SKM-1 (cell line): ENCODE measurements around the gene ZNF385C.
"Not testable (repeated sequence)": the region's sequence is repeated elsewhere in the genome, so short reads cannot be mapped to it uniquely, and the experiment has no call there.

Source experiments
- DNase-seq: peaks from one replicate; lab custom pipeline; 2025; ENCODE audit not compliant: unreplicated experiment; lab: John Stamatoyannopoulos, UW

The ZNF385C gene

DNA sequence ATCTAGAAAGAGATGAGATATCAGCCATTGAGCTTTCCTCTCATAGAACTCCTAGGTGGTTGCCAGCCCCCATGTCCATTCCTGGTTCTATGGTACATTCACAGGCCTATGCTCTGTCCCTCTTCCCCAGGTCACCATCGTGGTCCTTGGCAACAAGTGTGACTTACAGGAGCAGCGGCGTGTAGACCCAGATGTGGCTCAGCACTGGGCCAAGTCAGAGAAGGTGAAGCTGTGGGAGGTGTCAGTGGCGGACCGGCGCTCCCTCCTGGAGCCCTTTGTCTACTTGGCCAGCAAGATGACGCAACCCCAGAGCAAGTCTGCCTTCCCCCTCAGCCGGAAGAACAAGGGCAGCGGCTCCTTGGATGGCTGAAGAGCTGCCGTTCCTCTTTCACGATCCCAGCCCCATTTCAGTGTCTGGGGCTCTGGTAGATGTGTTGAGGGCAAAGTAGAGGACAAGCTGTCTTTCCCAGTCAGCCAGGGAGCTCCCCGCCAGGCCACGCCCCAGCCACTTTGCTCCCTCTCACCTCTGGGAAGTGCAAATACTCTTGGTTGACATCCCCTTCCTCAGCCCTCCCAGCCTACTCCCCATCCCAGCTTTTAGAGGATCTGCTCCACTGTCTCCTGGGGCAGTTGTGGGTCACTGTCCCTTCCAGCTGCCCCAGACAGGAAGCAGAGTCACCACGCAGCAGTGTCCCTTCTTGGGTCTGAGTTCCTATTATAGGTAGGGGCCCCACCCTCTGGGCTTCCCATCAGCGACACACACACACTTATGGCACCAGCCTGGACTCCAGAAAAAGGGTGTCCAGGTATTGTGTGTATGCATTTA, 74.5 kb downstream of the ZNF385C start:
- peak; percentile 96 for DNase-seq

GRCh38 chr17:42020845-42021244, 77.4 kb downstream of the ZNF385C start:
- not testable (repeated sequence) for DNase-seq

DNA sequence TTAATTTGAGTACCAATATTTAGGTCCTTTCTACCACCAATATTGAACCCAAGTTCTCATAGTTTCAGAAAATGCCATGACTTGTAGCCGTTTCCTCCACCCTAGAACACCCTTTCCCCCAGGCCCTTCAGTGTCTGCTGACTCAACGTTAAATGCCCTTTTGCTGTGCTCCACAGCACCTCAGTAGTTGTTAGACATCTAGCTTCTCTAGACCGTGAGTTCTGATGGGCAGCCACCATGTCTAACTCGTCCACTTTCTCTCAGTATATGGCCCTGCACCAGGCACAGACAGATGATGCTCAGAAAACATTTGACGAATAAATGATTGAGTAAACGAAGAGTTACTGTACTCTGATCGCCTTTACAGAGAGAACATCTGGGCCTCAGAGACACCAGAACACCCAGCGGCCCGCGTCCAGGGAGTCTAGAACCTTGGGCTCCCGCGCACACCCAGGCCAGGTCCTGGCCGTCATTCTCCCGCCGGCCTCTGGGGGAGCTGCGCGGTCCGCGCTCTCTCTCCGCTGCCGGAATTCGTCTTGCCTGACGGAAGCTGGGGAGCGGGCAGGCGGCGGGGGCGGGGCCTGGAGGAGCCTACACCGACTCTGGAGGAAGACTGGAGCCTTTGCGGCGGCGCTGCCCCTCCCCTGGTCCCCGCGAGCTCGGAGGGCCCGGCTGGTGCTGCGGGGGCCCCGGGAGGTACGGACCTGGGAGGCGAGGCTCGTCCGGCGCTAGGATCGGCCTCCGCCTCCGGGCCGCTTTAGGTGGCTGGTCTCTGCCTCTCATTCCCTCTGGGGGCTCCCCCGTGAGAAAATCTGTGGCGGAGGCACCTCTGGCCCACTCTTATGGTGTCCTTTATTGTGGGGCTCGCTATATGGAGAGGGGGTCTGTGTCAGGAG, 78.5 kb downstream of the ZNF385C start, which contains the start of gene NKIRAS2:
Gene NKIRAS2 (plus strand): TSS at position 582 of the 896 bp plus-strand sequence. CDS start 1,488 bp downstream, outside the sequence.
- DNase-seq: peak; percentile 80

- no peak for DNase-seq
Observed at GRCh38 chr17:42018988-42019387, 79.3 kb downstream of the ZNF385C start.

GRCh38 chr17:42018339-42018738, 79.9 kb downstream of the ZNF385C start:
- no peak for DNase-seq

- DNase-seq: no peak
Observed at GRCh38 chr17:42017866-42018200, 80.4 kb downstream of the ZNF385C start.

- peak; percentile 79 for DNase-seq
Observed at GRCh38 chr17:42016941-42017865, 81.1 kb downstream of the ZNF385C start, which contains the start of gene DNAJC7. TSS of gene DNAJC7 (minus strand) at chr17:42017439. CDS start at chr17:42017416, 23 bp downstream.

GRCh38 chr17:42016411-42016831, 81.9 kb downstream of the ZNF385C start:
- DNase-seq: no peak

GRCh38 chr17:42013740-42014139, 84.5 kb downstream of the ZNF385C start:
- DNase-seq: not testable (repeated sequence)

GRCh38 chr17:42012363-42012762, 85.9 kb downstream of the ZNF385C start:
- DNase-seq: not testable (repeated sequence)

GRCh38 chr17:42010898-42011516, 87.3 kb downstream of the ZNF385C start:
- DNase-seq: no peak

- not testable (repeated sequence) for DNase-seq
Observed at GRCh38 chr17:42010266-42010680, 88.0 kb downstream of the ZNF385C start.

DNA sequence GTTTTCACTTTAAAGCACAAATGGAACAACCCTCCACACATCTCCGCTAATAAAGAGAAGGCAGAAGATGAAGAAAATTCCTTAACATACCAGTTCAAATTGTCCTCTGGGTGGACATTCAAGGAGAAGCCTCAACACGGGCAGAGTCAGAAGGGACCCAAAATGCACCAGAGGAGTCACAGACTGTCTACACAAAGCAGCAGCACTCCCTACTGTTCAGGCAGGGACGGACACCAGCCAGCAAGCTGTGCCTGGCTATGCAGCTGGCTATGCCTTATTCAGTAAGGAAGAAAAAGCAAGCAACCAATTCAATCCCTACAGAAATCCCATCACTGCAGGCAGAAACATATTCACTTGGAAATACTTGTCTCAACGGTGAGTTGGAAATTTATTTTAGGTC, 89.1 kb downstream of the ZNF385C start:
- DNase-seq: no peak

- no peak for DNase-seq
Observed at GRCh38 chr17:42005166-42005565, 93.1 kb downstream of the ZNF385C start.

DNA sequence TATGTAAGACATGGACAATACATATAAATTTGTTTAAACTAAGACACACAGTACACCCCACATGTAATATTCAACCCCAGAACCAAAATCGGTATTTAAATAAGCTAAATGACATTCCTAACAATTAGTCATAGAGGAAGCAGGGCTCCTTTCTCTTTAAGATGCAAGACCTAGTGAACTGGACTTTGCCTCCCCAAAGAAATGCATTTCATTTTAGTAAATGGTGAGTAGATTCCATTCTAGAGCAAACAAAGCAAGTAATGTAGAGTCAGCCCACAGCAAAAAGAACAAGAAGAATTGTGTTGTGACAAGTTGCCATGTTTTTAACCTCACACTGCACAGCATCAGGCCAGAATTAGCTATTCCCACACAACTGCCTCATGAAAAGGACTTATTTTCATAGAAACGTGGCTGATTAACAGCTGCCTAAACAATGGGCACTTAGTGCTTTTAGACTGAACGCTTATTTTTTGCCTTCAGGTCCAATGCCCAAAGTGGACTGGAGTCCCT, 95.4 kb downstream of the ZNF385C start:
- no peak for DNase-seq

DNA sequence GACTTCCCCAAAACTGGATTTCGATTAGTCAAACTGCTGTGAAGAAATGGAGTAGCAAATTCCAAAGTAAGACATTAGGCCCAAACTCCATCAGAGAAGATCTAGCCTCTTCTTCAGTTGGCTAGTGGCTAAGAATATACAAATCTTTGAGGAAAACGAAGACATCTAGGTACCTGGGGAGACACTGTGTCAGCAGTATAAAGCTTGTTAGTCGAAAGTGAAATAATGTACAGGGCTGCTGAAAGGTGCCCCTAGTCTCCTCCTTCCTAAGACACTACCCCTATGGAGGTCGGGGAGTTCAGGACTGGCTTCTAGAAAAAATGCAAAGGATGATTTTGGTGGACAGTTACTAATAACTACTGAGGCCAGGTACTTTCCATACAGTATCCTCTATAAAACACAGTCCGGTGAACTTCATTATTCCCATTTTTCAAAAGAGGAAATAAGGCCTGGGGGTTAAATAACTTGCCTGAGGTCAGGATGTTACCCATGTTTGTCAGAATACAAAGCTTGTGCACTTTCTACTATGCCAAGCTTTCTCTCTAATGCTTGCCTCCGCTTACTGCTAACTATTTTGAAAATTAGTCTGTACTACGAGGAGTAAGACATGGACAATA, 96.0 kb downstream of the ZNF385C start:
- DNase-seq: no peak

DNA sequence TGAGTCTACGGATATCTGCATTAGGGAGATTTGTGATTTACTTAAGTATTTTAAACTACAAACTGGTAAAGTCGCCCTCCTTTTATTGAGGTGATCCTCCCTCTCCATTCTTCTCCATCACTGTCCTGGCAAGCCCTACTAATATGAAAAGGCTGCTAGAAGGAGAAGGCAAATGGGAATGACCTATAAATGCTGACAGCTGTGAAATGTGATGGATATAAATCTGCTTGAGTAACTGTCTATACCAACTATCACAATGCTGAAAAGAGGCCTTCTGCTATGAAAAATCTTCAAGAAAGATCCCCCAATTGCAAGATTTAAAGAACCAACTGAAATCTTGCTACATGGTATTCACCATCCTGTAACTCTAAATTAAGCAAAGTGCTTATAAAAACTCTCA, 96.5 kb downstream of the ZNF385C start:
- no peak for DNase-seq

GRCh38 chr17:42000413-42001133, 97.7 kb downstream of the ZNF385C start:
- no peak for DNase-seq

DNA sequence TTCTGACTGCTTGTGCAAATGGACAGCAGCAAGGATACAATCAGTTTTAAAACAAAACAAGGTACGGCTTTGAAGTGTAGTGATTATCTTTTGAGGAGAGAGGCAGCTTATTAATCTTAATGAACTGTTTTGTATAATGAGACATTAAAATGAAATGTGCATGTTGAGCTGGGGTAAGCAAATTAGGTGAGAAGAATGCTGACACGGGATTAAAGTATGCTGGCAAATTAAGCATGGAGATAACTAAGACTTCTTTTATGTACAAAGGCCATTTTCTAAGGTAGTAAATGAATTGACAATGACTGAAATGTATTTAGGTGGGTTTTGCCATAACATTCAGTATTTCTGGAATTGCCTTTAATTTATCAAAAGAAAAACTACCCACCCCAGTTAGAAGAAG, 99.8 kb downstream of the ZNF385C start:
- no peak for DNase-seq
